HEK293 (cell line): ENCODE data around the gene ADSL.

ENCODE experiments used
- CTCF ChIA-PET: fragments of 350-600 bp; formaldehyde crosslinking; extraction: SDS; loops from one replicate; lab custom pipeline; 2021; ENCODE audit warnings: antibody characterized with exemption; lab: Yijun Ruan, JAX
- POLR2A ChIA-PET: fragments of 300-600 bp; formaldehyde crosslinking; extraction: SDS; loops from one replicate; lab custom pipeline; 2020; ENCODE audit warnings: antibody characterized with exemption, inconsistent platforms; lab: Yijun Ruan, JAX
- H3K27ac ChIP-seq: fragments of 200-500 bp; sonication (Bioruptor generic); 2 replicates; pipeline ENCODE4 v1.5.1; 2014; ENCODE audit warnings: low read depth, low read length, control low read depth, inconsistent platforms; ENCODE audit errors: extremely low read depth
- H3K36me3 ChIP-seq, 2 experiments: fragments of 200-500 bp in 1 of 2; sonication (Bioruptor generic) in 1 of 2; 1 replicate in 1 of 2; 2 replicates in 1 of 2; pipeline ENCODE4 v1.5.1; 2014 to 2017; ENCODE audit warnings: inconsistent platforms in 2 of 2, low read length in 2 of 2; ENCODE audit not compliant: control insufficient read depth in 2 of 2, insufficient read depth in 1 of 2
- H3K4me1 ChIP-seq: fragments of 200-500 bp; sonication (Bioruptor generic); 2 replicates; pipeline ENCODE4 v1.5.1; 2014; ENCODE audit warnings: mild to moderate bottlenecking, low read length, inconsistent platforms; ENCODE audit not compliant: control insufficient read depth, insufficient read depth
- H3K4me3 ChIP-seq: 2 replicates; pipeline ENCODE4 v1.5.1; 2011; ENCODE audit warnings: low read depth, mild to moderate bottlenecking, control low read depth, low read length, moderate library complexity
- H3K9me3 ChIP-seq: fragments of 200-500 bp; sonication (Bioruptor generic); 2 replicates; pipeline ENCODE4 v1.5.1; 2014; ENCODE audit warnings: low read depth, low read length, inconsistent platforms; ENCODE audit not compliant: control insufficient read depth, insufficient read depth
- EGR2 ChIP-seq: fragments of 450-650 bp; formaldehyde crosslinking; IDR thresholded peaks from 2 replicates; pipeline ENCODE4 v1.5.1; 2016; ENCODE audit warnings: low read depth, missing biosample characterization, missing genetic modification characterization
- HOXD13 ChIP-seq: sonication (generic); formaldehyde crosslinking; IDR thresholded peaks from 2 replicates; pipeline ENCODE4 v1.8.0; 2022; ENCODE audit warnings: missing genetic modification reagents, borderline replicate concordance
- KLF16 ChIP-seq: fragments of 450-650 bp; formaldehyde crosslinking; IDR thresholded peaks from 2 replicates; pipeline ENCODE4 v1.5.1; 2017; ENCODE audit warnings: missing biosample characterization, missing genetic modification characterization
- ZBTB21 ChIP-seq: fragments of 450-650 bp; formaldehyde crosslinking; IDR thresholded peaks from 2 replicates; pipeline ENCODE4 v1.5.1; 2017; ENCODE audit warnings: missing biosample characterization, missing genetic modification characterization
- ZFP3 ChIP-seq: fragments of 450-650 bp; formaldehyde crosslinking; IDR thresholded peaks from 2 replicates; pipeline ENCODE4 v1.5.1; 2016; ENCODE audit warnings: low read depth, missing biosample characterization, missing genetic modification characterization
- ZNF121 ChIP-seq: fragments of 450-650 bp; formaldehyde crosslinking; IDR thresholded peaks from 2 replicates; pipeline ENCODE4 v1.5.1; 2016; ENCODE audit warnings: missing biosample characterization, missing genetic modification characterization
- ZNF155 ChIP-seq: fragments of 450-650 bp; formaldehyde crosslinking; IDR thresholded peaks from 2 replicates; pipeline ENCODE4 v1.5.1; 2016; ENCODE audit warnings: missing biosample characterization, missing genetic modification characterization
- ZNF157 ChIP-seq: fragments of 450-650 bp; formaldehyde crosslinking; IDR thresholded peaks from 2 replicates; pipeline ENCODE4 v1.5.1; 2016; ENCODE audit warnings: missing biosample characterization, missing genetic modification characterization
- ZNF214 ChIP-seq: fragments of 450-650 bp; formaldehyde crosslinking; IDR thresholded peaks from 2 replicates; pipeline ENCODE4 v1.5.1; 2017; ENCODE audit warnings: missing biosample characterization, mild to moderate bottlenecking, missing genetic modification characterization, borderline replicate concordance
- ZNF341 ChIP-seq: fragments of 450-650 bp; formaldehyde crosslinking; IDR thresholded peaks from 2 replicates; pipeline ENCODE4; 2016; ENCODE audit warnings: low read depth, missing biosample characterization, missing genetic modification characterization
- ZNF426 ChIP-seq: fragments of 450-650 bp; formaldehyde crosslinking; IDR thresholded peaks from 2 replicates; pipeline ENCODE4 v1.5.1; 2017; ENCODE audit warnings: missing biosample characterization, missing genetic modification characterization, mild to moderate bottlenecking, inconsistent platforms, moderate library complexity
- ZNF560 ChIP-seq: fragments of 450-650 bp; formaldehyde crosslinking; IDR thresholded peaks from 2 replicates; pipeline ENCODE4 v1.5.1; 2017; ENCODE audit warnings: missing biosample characterization, missing genetic modification characterization, borderline replicate concordance
- ZNF658 ChIP-seq: fragments of 450-650 bp; formaldehyde crosslinking; IDR thresholded peaks from 2 replicates; pipeline ENCODE4; 2016; ENCODE audit warnings: missing biosample characterization, missing genetic modification characterization
- TF ChIP-seq, protein P1 (sequence below): fragments of 450-650 bp; formaldehyde crosslinking; IDR thresholded peaks from 2 replicates; pipeline ENCODE4 v1.5.1; 2017; ENCODE audit warnings: missing biosample characterization, missing genetic modification characterization
- TF ChIP-seq, protein P2 (sequence below): fragments of 450-650 bp; formaldehyde crosslinking; IDR thresholded peaks from 2 replicates; pipeline ENCODE4 v1.5.1; 2016; ENCODE audit warnings: missing biosample characterization, missing genetic modification characterization
- TF ChIP-seq, protein P3 (sequence below): IDR thresholded peaks from 2 replicates; pipeline ENCODE4 v1.6.1; 2011; ENCODE audit warnings: mild to moderate bottlenecking, low read depth, low read length, borderline replicate concordance
- TF ChIP-seq, protein P4 (sequence below): fragments of 450-650 bp; formaldehyde crosslinking; conservative IDR thresholded peaks from 2 replicates; pipeline ENCODE4 v1.5.1; 2016; ENCODE audit warnings: low read depth, missing biosample characterization, missing genetic modification characterization

ADSL gene

DNA sequence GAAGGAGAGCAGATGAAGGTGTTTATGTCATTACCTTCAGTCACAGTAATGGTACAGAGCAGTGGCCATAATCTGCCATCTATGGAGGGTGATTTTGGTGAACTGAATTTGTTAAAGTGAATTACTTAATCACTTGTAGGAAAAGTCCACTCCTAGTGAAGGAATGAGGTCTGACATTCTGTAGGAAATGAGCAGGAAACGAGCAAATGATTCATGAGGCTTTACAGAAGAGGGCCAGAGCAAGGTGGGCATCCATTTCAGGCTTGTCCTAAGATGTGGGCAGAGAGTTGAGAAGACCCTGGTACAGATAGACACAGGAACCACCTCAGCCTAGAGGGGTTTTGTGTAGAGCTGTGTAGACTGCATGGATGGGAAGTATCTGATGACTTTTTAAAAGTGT lies 18.1 kb downstream of the ADSL start:
- ChIA-PET POLR2A (no interaction called here), CTCF (interaction anchor here (1.2 to 1.7 kb wide), 2 partner anchors 17 to 72 kb away, joined by 3 to 8 read pairs; no protein-coding TSS in a partner anchor)
- no peaks in the 10 kb centered on the region for H3K4me1 ChIP-seq
- peak overlapping the region; percentile 22; the same call in 1 of the 2 replicates for H3K27ac ChIP-seq
- no peaks in the 10 kb centered on the region for H3K9me3 ChIP-seq
- TF ChIP-seq ZNF121 (tag by site-specific recombination) = no peak
- TF ChIP-seq, protein P1, sequence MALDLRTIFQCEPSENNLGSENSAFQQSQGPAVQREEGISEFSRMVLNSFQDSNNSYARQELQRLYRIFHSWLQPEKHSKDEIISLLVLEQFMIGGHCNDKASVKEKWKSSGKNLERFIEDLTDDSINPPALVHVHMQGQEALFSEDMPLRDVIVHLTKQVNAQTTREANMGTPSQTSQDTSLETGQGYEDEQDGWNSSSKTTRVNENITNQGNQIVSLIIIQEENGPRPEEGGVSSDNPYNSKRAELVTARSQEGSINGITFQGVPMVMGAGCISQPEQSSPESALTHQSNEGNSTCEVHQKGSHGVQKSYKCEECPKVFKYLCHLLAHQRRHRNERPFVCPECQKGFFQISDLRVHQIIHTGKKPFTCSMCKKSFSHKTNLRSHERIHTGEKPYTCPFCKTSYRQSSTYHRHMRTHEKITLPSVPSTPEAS (tag by site-specific recombination) = no peak
- TF ChIP-seq, all 188 proteins: peak for 0
- no peak overlapping the region for H3K4me3 ChIP-seq
- H3K36me3 ChIP-seq = peaks cover 70 to 97% of the 10 kb centered on the region in 2 experiments

DNA sequence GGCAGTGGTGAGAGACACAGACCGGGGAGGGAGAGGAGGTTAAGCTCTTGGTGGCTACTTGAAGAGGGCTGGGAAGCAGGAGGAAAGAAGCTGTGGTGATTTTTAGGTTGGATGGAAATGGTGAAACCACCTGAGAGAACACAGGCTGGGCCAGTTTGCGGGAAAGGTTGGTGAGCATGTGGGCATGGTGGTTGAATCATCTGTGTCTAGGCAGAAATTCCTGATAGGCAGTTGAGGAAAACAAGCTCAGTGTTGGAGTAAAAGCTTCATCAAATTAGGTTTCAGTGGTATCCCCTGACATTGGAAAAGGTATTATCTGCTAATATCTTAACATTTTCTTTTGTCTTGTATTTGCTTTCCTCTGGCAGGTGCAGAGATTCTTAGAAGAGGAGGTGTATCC lies 19.8 kb downstream of the ADSL start:
- H3K27ac ChIP-seq = no peak overlapping the region
- CTCF ChIA-PET = no interaction called here
- H3K4me3 ChIP-seq = no peak overlapping the region
- no peak for TF ChIP-seq ZNF658 (tag by site-specific recombination)
- no peak for TF ChIP-seq ZNF214 (tag by site-specific recombination)
- TF ChIP-seq ZNF121 (tag by site-specific recombination) = no peak
- TF ChIP-seq, protein P2, sequence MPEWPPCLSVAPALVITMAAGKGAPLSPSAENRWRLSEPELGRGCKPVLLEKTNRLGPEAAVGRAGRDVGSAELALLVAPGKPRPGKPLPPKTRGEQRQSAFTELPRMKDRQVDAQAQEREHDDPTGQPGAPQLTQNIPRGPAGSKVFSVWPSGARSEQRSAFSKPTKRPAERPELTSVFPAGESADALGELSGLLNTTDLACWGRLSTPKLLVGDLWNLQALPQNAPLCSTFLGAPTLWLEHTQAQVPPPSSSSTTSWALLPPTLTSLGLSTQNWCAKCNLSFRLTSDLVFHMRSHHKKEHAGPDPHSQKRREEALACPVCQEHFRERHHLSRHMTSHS (tag by site-specific recombination) = no peak
- no peak for TF ChIP-seq KLF16 (tag by site-specific recombination)
- TF ChIP-seq EGR2 (tag by site-specific recombination) = no peak
- H3K4me1 ChIP-seq = no peaks in the 10 kb centered on the region
- H3K36me3 ChIP-seq = peaks cover 57 to 84% of the 10 kb centered on the region in 2 experiments
- H3K9me3 ChIP-seq = no peaks in the 10 kb centered on the region
- POLR2A ChIA-PET = interaction anchor here (0.7 kb wide), 1 partner anchor 1317 kb away, joined by 5 read pairs; no protein-coding TSS in a partner anchor

DNA sequence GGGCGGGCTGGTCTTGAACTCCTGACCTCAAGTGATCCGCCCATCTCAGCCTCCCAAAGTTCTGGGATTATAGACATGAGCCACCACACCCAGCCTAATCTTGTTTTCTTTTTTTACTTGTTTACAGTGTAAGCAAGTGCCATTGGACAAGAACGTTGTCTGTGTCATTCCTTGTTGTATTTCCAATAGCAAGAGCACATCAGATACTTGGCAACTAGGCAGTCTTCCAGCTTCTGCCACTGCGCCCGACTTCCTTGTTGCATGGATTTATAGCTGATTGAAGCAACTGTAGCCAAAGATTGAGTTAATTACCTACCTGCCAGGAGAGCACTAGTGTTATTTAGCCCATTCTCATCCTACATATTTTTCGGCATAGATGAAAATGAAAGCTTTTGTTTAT lies 21.0 kb downstream of the ADSL start:
- Histone ChIP-seq H3K36me3 (peaks cover 57 to 71% of the 10 kb centered on the region in 2 experiments), H3K9me3 (no peaks in the 10 kb centered on the region), H3K4me3 (no peak overlapping the region), H3K27ac (no peak overlapping the region), H3K4me1 (peaks cover 1% of the 10 kb centered on the region)
- TF ChIP-seq ZNF157 (tag by site-specific recombination) = no peak
- no peak for TF ChIP-seq ZNF560
- no peak for TF ChIP-seq ZBTB21 (tag by site-specific recombination)
- no peak for TF ChIP-seq ZNF155 (tag by site-specific recombination)
- TF ChIP-seq ZFP3 (tag by site-specific recombination) = no peak
- TF ChIP-seq, protein P3, sequence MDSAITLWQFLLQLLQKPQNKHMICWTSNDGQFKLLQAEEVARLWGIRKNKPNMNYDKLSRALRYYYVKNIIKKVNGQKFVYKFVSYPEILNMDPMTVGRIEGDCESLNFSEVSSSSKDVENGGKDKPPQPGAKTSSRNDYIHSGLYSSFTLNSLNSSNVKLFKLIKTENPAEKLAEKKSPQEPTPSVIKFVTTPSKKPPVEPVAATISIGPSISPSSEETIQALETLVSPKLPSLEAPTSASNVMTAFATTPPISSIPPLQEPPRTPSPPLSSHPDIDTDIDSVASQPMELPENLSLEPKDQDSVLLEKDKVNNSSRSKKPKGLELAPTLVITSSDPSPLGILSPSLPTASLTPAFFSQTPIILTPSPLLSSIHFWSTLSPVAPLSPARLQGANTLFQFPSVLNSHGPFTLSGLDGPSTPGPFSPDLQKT = no peak
- TF ChIP-seq, protein P4, sequence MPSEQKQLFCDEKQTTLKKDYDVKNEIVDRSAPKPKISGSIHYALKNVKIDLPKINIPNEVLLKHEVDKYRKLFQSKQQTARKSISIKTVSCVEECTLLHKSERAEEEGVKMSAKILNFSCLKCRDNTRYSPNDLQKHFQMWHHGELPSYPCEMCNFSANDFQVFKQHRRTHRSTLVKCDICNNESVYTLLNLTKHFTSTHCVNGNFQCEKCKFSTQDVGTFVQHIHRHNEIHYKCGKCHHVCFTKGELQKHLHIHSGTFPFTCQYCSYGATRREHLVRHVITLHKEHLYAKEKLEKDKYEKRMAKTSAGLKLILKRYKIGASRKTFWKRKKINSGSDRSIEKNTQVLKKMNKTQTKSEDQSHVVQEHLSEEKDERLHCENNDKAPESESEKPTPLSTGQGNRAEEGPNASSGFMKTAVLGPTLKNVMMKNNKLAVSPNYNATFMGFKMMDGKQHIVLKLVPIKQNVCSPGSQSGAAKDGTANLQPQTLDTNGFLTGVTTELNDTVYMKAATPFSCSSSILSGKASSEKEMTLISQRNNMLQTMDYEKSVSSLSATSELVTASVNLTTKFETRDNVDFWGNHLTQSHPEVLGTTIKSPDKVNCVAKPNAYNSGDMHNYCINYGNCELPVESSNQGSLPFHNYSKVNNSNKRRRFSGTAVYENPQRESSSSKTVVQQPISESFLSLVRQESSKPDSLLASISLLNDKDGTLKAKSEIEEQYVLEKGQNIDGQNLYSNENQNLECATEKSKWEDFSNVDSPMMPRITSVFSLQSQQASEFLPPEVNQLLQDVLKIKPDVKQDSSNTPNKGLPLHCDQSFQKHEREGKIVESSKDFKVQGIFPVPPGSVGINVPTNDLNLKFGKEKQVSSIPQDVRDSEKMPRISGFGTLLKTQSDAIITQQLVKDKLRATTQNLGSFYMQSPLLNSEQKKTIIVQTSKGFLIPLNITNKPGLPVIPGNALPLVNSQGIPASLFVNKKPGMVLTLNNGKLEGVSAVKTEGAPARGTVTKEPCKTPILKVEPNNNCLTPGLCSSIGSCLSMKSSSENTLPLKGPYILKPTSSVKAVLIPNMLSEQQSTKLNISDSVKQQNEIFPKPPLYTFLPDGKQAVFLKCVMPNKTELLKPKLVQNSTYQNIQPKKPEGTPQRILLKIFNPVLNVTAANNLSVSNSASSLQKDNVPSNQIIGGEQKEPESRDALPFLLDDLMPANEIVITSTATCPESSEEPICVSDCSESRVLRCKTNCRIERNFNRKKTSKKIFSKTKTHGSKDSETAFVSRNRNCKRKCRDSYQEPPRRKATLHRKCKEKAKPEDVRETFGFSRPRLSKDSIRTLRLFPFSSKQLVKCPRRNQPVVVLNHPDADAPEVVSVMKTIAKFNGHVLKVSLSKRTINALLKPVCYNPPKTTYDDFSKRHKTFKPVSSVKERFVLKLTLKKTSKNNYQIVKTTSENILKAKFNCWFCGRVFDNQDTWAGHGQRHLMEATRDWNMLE (tag by site-specific recombination) = no peak
- TF ChIP-seq ZNF341 (tag by site-specific recombination) = no peak
- no peak for TF ChIP-seq ZNF426
- TF ChIP-seq HOXD13 (CRISPR knock-in tag) = no peak
- POLR2A ChIA-PET = no interaction called here
- CTCF ChIA-PET = interaction anchor here (1.3 to 1.6 kb wide), 2 partner anchors 19 to 21 kb away, joined by 4 to 5 read pairs; partner anchors contain the start of gene ADSL
